ENCODE results near the gene BMERB1.

BMERB1 gene

DNA sequence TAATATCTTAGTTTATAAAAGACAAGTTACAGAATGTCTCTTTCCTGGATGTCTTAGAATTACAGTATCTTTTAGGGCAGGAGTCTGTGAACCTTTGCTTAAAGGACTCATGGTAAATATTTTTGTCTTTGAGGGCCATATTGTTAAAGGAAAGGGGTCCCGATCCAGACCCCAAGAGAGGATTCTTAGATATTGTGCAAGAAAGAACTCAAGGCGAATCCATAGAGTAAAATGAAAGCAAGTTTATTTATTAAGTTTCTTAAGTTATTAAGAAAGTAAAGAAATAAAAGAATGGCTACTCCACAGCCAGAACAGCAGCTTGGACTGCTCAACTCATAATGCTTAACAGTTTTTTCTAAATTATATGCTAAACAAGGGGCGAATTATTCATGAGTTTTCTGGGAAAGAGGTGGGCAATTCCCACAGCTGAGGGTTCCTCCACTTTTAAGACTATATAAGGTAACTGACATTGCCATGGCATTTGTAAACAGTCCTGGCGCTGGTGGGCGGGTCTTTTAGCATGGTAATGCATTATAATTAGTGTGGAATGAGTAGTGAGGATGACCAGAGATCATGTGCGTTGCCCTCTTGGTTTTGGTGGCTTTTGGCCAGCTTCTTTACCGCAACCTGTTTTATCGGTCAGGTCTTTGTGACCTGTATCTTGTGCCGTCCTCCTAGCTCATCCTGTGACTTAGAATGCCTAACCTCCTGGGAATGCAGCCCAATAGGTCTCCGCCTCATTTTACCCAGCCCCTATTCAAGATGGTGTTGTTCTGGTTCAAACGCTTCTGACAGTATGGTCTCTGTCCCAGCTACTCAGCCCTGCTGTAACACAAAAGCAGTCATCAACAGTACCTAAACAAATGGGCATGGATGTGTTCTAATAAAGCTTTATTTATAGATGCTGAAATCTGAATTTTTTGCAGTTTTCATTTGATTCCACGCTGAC is 53.2 kb downstream of the BMERB1 start:
- Mint-ChIP-seq H3K27ac (no peak overlapping the region), H3K9me3 (peaks cover 3% of the 10 kb centered on the region), H3K4me1 (ENCODE audit: low read depth) (peaks cover 9% of the 10 kb centered on the region)

DNA sequence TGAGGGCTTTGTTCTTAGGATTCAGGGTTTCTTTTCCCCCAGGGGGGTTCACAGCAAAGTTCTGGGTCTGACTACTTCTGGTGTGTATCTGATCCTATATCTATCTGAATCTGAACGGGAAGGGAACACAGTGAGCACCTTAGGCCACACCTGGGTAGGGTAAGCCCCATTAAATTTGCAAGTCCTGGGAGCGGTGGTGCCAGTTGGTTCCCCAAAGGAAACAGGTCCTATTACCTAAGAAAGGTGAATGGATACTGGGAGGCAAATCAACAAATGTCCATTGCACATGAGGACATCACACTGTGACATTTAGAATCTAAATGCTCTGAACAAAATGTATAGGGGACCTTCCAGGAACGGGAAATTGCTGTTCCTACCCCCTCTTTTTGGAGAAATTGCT is 54.6 kb downstream of the BMERB1 start:
- Mint-ChIP-seq H3K27me3 (ENCODE audit: low read depth) (no peaks in the 10 kb centered on the region), H3K27ac (no peak overlapping the region), H3K9me3 (peaks cover 3% of the 10 kb centered on the region), H3K4me3 (no peak overlapping the region), H3K36me3 (ENCODE audit: low read depth) (no peaks in the 10 kb centered on the region), H3K4me1 (ENCODE audit: low read depth) (peaks cover 5% of the 10 kb centered on the region)
- DNase-seq (ENCODE audit: low spot score) = no peak

More for the DNA sequence above, 53.2 kb downstream of the BMERB1 start:
- H3K27me3 Mint-ChIP-seq (ENCODE audit: low read depth) = no peaks in the 10 kb centered on the region
- no peaks in the 10 kb centered on the region for H3K36me3 Mint-ChIP-seq (ENCODE audit: low read depth)
- no peak overlapping the region for H3K4me3 Mint-ChIP-seq
- DNase-seq (ENCODE audit: low spot score) = no peak

DNA sequence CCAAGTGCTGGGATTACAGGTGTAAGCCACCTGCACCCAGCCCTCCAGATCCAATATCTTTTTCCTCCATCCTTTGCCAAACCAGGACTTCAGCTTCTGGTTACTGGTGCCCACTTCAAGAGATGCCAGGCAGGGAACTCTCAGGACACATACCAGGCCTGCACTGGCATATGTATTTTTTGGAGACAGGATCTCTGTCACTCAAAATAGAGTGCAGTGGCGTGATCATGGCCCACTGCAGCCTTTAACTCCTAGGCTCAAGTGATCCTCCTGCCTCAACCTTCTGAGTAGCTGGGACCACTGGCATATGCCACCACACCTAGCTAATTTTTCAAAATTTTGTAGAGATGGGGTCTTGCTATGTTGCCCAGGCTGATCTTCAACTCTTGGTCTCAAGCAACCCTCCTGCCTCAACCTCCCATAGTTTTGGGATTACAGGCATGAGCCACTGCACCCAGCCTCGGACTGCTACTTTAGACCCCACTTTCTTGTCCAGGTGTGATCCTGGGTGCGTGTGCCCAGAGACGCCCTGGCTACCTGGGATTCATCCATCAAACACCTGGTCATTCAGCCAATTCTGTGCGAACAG is 55.8 kb downstream of the BMERB1 start:
- Mint-ChIP-seq H3K4me3 (no peak overlapping the region), H3K4me1 (ENCODE audit: low read depth) (peaks cover 5% of the 10 kb centered on the region), H3K27me3 (ENCODE audit: low read depth) (no peaks in the 10 kb centered on the region), H3K36me3 (ENCODE audit: low read depth) (no peaks in the 10 kb centered on the region), H3K27ac (no peak overlapping the region), H3K9me3 (peaks cover 3% of the 10 kb centered on the region)
- DNase-seq (ENCODE audit: low spot score) = no peak

DNA sequence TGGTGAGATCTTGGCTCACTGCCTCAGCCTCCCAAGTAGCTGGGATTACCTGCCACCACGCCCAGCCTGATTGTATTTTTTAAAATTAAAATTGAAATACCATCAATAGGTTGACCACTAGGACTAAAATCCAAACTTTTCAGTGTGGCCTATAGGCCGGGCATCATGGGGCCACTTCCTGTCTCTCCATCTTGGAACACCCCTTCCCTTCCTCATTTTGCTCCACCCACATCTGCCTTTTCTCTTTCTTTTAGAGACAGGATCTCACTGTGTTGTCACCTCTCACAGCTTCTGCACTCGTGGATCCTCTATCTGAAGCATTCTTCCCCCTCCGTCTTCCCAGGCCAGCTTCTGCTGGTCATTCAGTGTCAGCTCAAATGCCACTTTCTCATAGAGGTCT is 57.0 kb downstream of the BMERB1 start:
- DNase-seq (ENCODE audit: low spot score) = no peak
- Mint-ChIP-seq H3K4me3 (no peak overlapping the region), H3K27me3 (ENCODE audit: low read depth) (no peaks in the 10 kb centered on the region), H3K9me3 (peaks cover 3% of the 10 kb centered on the region), H3K4me1 (ENCODE audit: low read depth) (peaks cover 5% of the 10 kb centered on the region), H3K36me3 (ENCODE audit: low read depth) (no peaks in the 10 kb centered on the region), H3K27ac (peak overlapping the region; percentile 23)

DNA sequence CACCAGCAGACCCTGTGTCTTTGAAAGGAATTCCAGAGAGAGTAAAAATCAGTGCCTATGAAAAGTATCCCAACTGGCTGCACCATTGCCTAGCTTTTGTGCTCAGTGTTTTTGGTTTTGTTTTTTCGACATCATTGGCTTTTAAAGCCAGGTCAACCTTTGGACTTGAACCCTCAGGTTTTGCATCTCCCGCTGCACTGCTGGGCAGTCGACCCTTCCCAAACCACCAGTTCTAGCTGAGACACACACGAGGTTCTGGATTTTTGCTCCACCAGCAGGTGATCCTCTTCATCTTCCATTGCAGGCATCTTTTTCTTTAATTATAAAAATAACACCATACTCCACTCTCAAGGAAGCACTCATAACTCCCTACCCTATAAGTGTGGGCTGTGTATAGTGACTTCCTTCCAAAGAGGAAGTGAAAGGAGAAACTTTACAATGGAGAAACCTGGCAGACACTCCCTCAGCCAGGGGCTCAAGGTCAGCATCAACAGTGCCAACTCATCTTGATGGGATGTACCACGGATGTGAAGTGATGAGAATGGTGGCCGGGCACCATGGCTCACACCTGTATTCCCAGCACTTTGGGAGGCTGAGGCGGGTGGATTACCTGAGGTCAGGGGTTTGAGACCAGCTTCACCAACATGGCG is 57.8 kb downstream of the BMERB1 start:
- no peaks in the 10 kb centered on the region for H3K27me3 Mint-ChIP-seq (ENCODE audit: low read depth)
- no peak overlapping the region for H3K4me3 Mint-ChIP-seq
- H3K36me3 Mint-ChIP-seq (ENCODE audit: low read depth) = no peaks in the 10 kb centered on the region
- H3K9me3 Mint-ChIP-seq = peaks cover 3% of the 10 kb centered on the region
- no peak for DNase-seq (ENCODE audit: low spot score)
- peaks cover 5% of the 10 kb centered on the region for H3K4me1 Mint-ChIP-seq (ENCODE audit: low read depth)
- no peak overlapping the region for H3K27ac Mint-ChIP-seq

DNA sequence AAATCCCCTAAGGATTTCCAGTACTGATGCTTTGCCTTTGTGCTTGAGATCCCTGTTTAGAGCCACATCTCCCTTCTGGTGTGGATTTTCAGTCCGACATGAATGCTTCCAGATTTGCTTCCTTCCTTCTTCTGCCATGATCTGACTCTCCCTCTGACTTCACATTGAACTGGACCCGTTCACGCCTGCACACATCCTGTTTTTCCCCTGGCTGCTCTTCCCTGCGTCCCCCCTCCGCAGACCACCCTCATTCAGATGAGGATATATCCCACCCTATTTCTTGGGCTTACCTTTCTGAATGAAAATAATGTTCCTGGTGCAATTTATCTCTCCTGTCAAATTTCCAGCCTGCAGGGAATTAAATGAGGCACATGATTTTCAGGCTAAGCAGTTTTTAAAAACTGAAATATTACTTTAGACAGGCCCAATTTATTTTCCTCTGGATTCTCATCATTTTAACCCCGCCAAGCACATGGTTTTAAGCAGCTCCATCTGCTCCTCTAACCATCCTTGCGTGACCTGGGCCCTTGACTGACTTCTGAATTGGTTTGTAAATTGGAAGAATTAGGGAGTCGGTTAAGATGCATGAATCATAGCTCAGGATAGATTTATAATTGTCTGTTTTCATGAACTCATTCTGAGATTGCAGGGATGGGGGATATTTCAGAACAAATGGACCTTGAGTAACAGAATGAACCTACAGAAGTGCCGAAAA is 59.2 kb downstream of the BMERB1 start:
- H3K9me3 Mint-ChIP-seq = peaks cover 3% of the 10 kb centered on the region
- DNase-seq (ENCODE audit: low spot score) = no peak
- H3K27ac Mint-ChIP-seq = no peak overlapping the region
- H3K4me3 Mint-ChIP-seq = no peak overlapping the region
- H3K4me1 Mint-ChIP-seq (ENCODE audit: low read depth) = peaks cover 5% of the 10 kb centered on the region
- no peaks in the 10 kb centered on the region for H3K36me3 Mint-ChIP-seq (ENCODE audit: low read depth)
- peaks cover 1% of the 10 kb centered on the region for H3K27me3 Mint-ChIP-seq (ENCODE audit: low read depth)

DNA sequence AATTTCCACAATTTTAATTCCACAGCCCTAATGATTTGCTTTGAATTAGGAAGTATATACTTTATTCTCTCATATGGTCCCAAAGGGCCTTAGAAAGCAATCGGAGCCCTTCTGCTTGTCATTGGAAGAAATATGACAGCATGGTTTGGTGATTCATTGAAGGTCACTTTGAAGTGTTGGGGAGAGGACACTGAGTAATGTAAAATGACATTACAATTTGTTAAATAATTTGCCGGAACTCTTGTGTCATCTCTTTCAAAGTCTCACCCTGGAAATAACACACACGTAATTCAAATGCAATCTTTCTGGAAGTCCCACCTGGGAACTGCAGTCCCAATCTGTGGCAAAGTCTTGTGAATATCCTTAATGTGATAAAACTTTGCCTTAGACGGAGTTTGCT is 59.8 kb downstream of the BMERB1 start:
- Mint-ChIP-seq H3K27ac (no peak overlapping the region), H3K4me1 (ENCODE audit: low read depth) (peaks cover 1% of the 10 kb centered on the region)

DNA sequence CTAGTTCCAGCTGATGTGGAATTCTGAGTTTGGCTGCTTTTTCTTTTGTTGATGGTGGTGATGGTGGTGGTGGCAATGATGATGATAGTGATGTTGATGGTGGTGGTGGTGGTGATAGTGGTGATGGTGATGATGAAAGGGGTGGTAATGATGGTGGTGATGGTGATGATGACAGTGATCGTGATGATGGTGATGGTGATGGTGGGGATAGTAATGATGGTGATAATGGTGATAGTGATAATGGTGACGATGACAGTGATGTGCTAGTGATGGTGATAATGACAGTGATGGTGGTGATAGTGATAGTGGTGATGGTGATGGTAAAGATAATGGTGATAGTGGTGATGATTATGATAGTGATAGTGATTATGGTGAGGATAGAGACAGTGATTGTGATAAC is 61.5 kb downstream of the BMERB1 start:
- H3K9me3 Mint-ChIP-seq = peaks cover 3% of the 10 kb centered on the region
- no peak for DNase-seq (ENCODE audit: low spot score)
- H3K4me1 Mint-ChIP-seq (ENCODE audit: low read depth) = peaks cover 1% of the 10 kb centered on the region
- H3K4me3 Mint-ChIP-seq = no peak overlapping the region
- H3K36me3 Mint-ChIP-seq (ENCODE audit: low read depth) = no peaks in the 10 kb centered on the region
- H3K27me3 Mint-ChIP-seq (ENCODE audit: low read depth) = peaks cover 1% of the 10 kb centered on the region
- H3K27ac Mint-ChIP-seq = no peak overlapping the region

More for the DNA sequence above, 59.8 kb downstream of the BMERB1 start:
- H3K36me3 Mint-ChIP-seq (ENCODE audit: low read depth) = no peaks in the 10 kb centered on the region
- H3K4me3 Mint-ChIP-seq = no peak overlapping the region
- H3K9me3 Mint-ChIP-seq = peaks cover 3% of the 10 kb centered on the region
- DNase-seq (ENCODE audit: low spot score) = no peak
- H3K27me3 Mint-ChIP-seq (ENCODE audit: low read depth) = peaks cover 1% of the 10 kb centered on the region

DNA sequence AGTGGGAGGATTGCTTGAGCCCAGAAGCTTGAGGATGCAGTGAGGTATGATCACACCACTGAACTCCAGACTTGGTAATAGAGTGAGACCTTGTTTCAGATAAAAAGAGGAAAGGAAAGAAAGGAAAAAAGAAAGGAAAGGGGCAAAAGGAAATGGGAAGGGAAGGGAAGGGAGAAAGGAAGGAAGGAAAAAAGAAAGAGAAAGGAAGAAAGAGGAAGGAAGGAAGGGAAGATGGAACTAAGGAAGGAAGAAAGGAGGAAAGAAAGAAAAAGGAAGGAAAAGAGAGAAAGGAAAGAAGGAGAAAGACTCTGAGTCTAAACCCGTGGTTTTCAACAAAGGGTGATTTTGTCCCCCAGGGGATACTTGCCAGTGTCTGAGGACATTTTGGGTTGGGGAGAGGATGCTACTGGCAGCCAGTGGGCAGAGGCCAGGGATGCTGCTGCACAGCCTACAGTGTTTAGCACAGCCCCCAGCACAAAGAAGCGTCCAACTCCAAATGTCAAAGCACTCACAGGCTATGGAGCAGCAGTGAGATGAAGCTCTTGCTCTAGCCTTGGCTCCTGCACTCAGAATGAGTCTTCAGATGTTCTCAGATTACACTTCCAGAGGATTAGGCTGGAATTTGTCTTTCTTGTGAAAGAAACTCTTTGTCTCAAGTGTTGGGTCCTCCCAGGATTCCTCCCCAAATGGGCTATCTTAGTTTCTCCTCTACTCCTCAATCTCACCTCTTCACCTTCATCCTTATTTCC is 64.2 kb downstream of the BMERB1 start:
- Mint-ChIP-seq H3K9me3 (no peaks in the 10 kb centered on the region), H3K4me1 (ENCODE audit: low read depth) (no peaks in the 10 kb centered on the region), H3K4me3 (no peak overlapping the region), H3K27me3 (ENCODE audit: low read depth) (peaks cover 1% of the 10 kb centered on the region), H3K36me3 (ENCODE audit: low read depth) (no peaks in the 10 kb centered on the region), H3K27ac (no peak overlapping the region)
- DNase-seq (ENCODE audit: low spot score) = no peak

DNA sequence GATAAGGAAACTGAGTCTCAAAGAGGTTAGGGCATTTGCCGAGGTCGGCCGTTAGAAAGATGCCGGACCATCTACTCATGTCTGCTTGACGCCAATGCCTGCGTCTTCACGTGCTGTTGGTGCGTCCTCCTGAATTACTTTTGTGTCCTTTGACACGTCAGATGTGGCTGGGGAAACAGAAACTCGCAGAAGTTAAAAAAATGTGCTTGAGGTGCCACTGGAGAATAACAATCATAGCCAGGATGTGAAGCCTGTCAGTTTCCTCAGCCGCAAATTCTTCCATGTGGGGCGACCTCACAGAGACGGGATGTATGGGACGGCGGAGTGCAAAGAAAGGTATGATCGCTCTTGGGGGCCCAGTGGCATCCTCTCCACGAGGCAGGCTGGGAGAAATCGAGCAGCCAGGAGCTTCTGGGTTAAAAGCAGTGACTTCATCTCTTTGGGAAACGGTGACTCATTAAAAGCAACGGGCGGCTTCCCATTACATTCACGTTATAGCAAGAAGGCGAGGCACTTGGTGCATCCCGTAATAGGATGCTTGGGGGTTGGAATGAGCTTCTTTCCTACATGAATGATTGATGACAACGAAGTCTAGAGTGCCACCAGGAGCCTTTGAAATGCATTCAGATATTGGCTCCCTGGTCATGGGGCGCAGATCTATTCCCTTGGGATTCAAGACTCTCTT is 67.8 kb downstream of the BMERB1 start:
- peaks cover 1% of the 10 kb centered on the region for H3K27me3 Mint-ChIP-seq (ENCODE audit: low read depth)
- H3K9me3 Mint-ChIP-seq = no peaks in the 10 kb centered on the region
- no peaks in the 10 kb centered on the region for H3K36me3 Mint-ChIP-seq (ENCODE audit: low read depth)
- H3K4me1 Mint-ChIP-seq (ENCODE audit: low read depth) = peaks cover 3% of the 10 kb centered on the region
- DNase-seq (ENCODE audit: low spot score) = no peak
- H3K4me3 Mint-ChIP-seq = no peak overlapping the region
- no peak overlapping the region for H3K27ac Mint-ChIP-seq

DNA sequence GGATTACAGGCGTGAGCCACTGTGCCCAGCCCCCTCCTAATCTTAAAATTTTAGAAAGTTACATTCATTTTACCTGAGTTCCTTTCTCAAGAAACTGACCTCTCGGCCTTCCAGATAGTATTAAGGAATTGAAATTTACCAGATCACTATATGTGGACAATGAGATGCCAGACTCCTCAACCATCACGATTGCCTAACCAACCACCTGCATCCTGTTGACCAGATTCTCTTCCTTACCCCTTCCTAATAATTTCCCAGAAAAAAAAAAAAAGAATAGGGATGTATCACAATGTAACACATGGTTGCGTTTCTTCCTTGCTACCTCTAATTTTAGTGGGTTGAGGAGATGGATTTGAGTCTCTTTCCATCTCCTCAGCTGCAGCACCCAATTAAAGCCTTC is 72.1 kb downstream of the BMERB1 start:
- peaks cover 24% of the 10 kb centered on the region for H3K4me1 Mint-ChIP-seq (ENCODE audit: low read depth)
- H3K27me3 Mint-ChIP-seq (ENCODE audit: low read depth) = no peaks in the 10 kb centered on the region
- no peaks in the 10 kb centered on the region for H3K36me3 Mint-ChIP-seq (ENCODE audit: low read depth)
- DNase-seq (ENCODE audit: low spot score) = no peak
- H3K27ac Mint-ChIP-seq = no peak overlapping the region
- no peaks in the 10 kb centered on the region for H3K9me3 Mint-ChIP-seq
- H3K4me3 Mint-ChIP-seq = no peak overlapping the region

DNA sequence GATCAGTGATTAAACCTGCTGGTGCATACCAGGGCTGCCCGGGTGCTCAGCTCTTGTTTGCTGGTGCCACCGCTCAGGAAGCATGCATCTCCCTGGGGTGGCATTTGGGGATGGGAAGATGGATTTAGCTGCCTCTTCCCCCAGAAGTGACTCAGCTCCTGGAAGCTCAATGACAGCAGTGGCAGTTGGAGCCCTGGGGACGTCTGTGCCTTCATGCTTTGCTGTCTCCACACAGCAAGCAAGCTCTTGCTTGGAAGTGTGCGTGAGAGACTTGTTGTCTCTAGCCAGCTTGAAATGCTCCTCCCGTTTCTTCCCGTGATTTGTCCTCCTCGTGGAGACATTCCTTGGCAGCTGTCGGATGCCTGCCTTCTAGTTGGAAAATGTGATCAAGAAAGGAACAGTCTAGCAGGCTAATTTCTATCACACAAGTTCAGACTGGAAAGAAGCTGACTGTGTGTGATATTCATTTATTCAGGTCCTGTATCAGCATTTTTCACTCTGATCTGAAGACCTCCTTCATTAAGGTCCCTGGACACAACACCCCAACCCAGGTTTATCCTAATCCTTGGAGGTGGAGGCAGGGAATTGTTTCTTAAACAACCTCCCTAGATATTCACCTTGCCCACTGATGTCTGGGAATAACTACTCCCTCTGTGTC is 73.0 kb downstream of the BMERB1 start:
- H3K36me3 Mint-ChIP-seq (ENCODE audit: low read depth) = no peaks in the 10 kb centered on the region
- peaks cover 24% of the 10 kb centered on the region for H3K4me1 Mint-ChIP-seq (ENCODE audit: low read depth)
- no peak overlapping the region for H3K4me3 Mint-ChIP-seq
- H3K27me3 Mint-ChIP-seq (ENCODE audit: low read depth) = no peaks in the 10 kb centered on the region
- no peaks in the 10 kb centered on the region for H3K9me3 Mint-ChIP-seq
- H3K27ac Mint-ChIP-seq = no peak overlapping the region
- no peak for DNase-seq (ENCODE audit: low spot score)

Data from T-helper 2 cell treated with Interferon-gamma antibody and Interleukin-4, amounts not matched to agents 5 μg/mL and 100 μg/mL, for 36 hours (primary cell).